C4-2B (cell line): ENCODE data around the gene SH2D3C.

Source experiments
- ZFX ChIP-seq: fragments of 450-650 bp; IDR thresholded peaks from 2 replicates; pipeline ENCODE4 v1.6.1; 2017
- TF ChIP-seq, protein P1 (sequence below): fragments of 450-650 bp; conservative IDR thresholded peaks from 2 replicates; pipeline ENCODE4 v1.5.1; 2017; ENCODE audit warnings: mild to moderate bottlenecking

DNA sequence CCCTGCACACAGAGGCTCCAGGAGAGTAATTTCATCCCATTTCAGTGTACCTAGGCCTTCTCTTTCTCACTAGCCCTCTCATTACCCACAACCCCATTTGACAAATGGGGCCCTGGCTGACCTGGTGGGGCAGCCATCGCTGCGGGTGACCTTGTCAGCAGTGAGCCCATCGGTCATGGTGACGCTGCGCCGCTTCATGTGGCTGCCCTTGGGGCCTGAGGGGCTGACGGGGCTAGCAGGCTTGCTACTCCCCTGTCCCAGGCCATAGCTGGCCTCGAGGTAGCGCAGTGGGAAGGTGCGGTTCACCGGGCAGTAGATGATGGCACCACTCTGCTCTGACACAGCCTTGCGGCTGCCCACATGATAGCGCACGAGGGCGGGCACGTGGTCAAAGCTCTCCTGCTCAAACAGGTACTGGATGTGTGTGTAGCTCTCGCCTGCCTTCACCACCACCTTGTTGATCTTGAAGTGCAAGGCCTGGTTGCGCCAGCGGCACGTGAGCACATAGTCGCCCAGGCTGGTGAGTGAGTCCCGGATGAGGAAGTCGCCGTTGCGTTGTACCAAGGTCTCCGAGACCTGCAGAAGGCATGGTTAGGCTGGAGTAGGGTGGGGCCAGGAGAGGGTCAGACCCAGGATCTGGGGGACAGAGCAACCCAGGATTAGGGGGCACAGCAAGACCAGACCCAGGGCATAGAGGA lies 29.2 kb downstream of the SH2D3C start:
- TF ChIP-seq, protein P1, sequence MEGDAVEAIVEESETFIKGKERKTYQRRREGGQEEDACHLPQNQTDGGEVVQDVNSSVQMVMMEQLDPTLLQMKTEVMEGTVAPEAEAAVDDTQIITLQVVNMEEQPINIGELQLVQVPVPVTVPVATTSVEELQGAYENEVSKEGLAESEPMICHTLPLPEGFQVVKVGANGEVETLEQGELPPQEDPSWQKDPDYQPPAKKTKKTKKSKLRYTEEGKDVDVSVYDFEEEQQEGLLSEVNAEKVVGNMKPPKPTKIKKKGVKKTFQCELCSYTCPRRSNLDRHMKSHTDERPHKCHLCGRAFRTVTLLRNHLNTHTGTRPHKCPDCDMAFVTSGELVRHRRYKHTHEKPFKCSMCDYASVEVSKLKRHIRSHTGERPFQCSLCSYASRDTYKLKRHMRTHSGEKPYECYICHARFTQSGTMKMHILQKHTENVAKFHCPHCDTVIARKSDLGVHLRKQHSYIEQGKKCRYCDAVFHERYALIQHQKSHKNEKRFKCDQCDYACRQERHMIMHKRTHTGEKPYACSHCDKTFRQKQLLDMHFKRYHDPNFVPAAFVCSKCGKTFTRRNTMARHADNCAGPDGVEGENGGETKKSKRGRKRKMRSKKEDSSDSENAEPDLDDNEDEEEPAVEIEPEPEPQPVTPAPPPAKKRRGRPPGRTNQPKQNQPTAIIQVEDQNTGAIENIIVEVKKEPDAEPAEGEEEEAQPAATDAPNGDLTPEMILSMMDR: no peak
- no peak for TF ChIP-seq ZFX
